GM19240 (cell line): ENCODE results near the gene LIPK.
"Not testable (repeated sequence)": the region's sequence is repeated elsewhere in the genome, so short reads cannot be mapped to it uniquely, and the experiment has no call there.

Experiments
- DNase-seq: peaks from one replicate; pipeline ENCODE4 v3.0.0; 2011; ENCODE audit warnings: low spot score; ENCODE audit not compliant: insufficient read length

Gene LIPK

GRCh38 chr10:88705958-88706357, at the start of gene LIPK:
Gene LIPK (plus strand): TSS chr10:88706249. CDS start chr10:88724544, 18,295 bp downstream.
- no peak for DNase-seq

- no peak for DNase-seq
Measured at GRCh38 chr10:88657901-88658300, 48.1 kb upstream of the LIPK start.

- no peak for DNase-seq
Measured at GRCh38 chr10:88659725-88660597, 46.1 kb upstream of the LIPK start.

- DNase-seq: no peak
Measured at GRCh38 chr10:88660598-88660884, 45.5 kb upstream of the LIPK start.

- no peak for DNase-seq
Measured at GRCh38 chr10:88661018-88661417, 45.0 kb upstream of the LIPK start.

- DNase-seq: no peak
Measured at GRCh38 chr10:88661577-88661976, 44.5 kb upstream of the LIPK start.

GRCh38 chr10:88663153-88663552, 42.9 kb upstream of the LIPK start:
- DNase-seq: not testable (repeated sequence)

- DNase-seq: no peak
Measured at GRCh38 chr10:88664142-88664541, 41.9 kb upstream of the LIPK start, which contains the start of gene LIPF. Gene LIPF (plus strand): TSS chr10:88664442. CDS start chr10:88667298, 2,856 bp downstream.

GRCh38 chr10:88668465-88668864, 37.6 kb upstream of the LIPK start:
- DNase-seq: no peak

- DNase-seq: no peak
Measured at GRCh38 chr10:88670497-88670896, 35.6 kb upstream of the LIPK start.

GRCh38 chr10:88672041-88672440, 34.0 kb upstream of the LIPK start:
- DNase-seq: no peak

GRCh38 chr10:88676283-88677060, 29.6 kb upstream of the LIPK start:
- DNase-seq: no peak

- no peak for DNase-seq
Measured at GRCh38 chr10:88680958-88681357, 25.1 kb upstream of the LIPK start.

GRCh38 chr10:88682491-88682890, 23.6 kb upstream of the LIPK start:
- DNase-seq: no peak

GRCh38 chr10:88687853-88688467, 18.1 kb upstream of the LIPK start:
- DNase-seq: no peak

GRCh38 chr10:88689366-88689765, 16.7 kb upstream of the LIPK start:
- no peak for DNase-seq

- DNase-seq: no peak
Measured at GRCh38 chr10:88693392-88694020, 12.5 kb upstream of the LIPK start.

- no peak for DNase-seq
Measured at GRCh38 chr10:88702848-88703597, 3.0 kb upstream of the LIPK start.

- no peak for DNase-seq
Measured at GRCh38 chr10:88707429-88708155, 1.5 kb downstream of the LIPK start.

GRCh38 chr10:88709361-88709760, 3.3 kb downstream of the LIPK start:
- not testable (repeated sequence) for DNase-seq
